Retina (tissue), 1 donor: ENCODE data around the gene LDLRAD4.

Experiments
- DNase-seq: peaks from one replicate; pipeline ENCODE4 v3.0.0-alpha.2; 2016

LDLRAD4 gene

DNA sequence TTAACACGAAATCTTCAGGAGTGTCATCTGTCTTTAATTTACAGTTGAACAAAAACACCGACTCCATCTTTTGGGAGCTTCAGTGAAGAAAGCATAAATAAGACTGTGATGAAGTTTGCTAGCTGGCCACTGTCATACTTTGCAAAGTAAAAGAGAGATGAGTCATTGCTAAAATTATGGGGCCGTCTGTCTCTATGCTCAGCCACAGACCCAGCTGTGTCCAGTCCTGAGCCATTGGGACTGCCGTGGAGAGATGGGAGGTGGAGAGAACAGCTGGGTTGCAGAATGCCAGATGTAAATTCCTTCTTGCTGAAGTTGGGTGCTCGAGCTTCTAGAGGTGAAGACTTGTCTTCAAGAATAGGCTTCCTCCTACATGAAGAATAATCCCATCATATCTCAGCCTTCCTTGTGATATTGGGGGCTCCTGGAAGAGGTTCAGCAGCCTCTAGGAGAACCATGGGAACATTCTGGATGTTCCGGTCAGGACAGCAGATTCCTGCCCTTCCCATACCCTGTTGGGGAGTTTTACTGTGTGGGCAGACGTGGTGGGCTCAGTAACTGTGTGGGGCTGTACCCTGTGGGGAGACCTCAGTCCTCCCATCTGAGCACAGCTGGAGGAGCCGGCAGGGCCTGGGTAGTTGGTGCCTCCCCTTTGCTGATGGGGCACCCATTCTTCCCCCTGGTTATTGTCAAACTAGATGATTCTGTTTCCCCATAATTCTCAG is 71.1 kb downstream of the LDLRAD4 start:
- no peak for DNase-seq

DNA sequence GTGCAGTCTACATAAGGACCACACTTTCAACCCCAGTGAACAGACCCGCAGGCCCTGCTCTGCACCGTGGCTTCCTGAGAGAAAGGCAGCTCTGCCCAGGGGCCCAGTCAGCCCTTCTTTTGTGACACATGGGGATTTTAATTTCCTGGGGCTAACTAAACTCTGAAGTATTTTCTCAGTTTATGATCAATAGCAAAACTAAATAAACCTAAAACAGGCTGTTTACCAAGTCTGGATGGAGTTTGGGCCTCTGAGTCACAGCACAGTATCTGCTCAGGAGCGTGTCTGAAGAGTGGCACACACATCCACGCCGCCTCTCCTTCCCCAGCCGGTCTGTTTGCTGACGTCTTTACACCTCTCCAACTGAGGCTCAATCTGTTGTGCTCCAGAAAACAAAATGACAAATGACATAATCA is 72.3 kb downstream of the LDLRAD4 start:
- no peak for DNase-seq

DNA sequence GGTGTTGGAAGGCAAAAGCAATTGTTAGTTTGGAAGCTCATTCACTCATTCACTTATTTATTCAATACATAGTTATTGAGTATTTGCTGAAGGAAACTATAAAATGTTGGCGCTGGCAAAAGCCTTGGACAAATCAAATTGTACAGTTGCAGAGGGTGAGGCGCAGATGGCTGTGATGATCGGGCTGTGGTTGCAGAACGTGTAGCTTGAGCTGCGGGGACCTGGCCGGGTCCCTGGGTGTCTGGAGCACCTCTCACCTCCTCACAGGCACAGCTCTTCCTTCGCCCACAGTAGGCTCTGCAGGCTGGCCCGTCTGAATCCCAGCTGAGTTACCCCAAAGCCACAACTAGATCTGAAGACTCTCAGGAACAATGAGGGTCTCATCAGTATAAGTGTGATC is 72.7 kb downstream of the LDLRAD4 start:
- DNase-seq = no peak

DNA sequence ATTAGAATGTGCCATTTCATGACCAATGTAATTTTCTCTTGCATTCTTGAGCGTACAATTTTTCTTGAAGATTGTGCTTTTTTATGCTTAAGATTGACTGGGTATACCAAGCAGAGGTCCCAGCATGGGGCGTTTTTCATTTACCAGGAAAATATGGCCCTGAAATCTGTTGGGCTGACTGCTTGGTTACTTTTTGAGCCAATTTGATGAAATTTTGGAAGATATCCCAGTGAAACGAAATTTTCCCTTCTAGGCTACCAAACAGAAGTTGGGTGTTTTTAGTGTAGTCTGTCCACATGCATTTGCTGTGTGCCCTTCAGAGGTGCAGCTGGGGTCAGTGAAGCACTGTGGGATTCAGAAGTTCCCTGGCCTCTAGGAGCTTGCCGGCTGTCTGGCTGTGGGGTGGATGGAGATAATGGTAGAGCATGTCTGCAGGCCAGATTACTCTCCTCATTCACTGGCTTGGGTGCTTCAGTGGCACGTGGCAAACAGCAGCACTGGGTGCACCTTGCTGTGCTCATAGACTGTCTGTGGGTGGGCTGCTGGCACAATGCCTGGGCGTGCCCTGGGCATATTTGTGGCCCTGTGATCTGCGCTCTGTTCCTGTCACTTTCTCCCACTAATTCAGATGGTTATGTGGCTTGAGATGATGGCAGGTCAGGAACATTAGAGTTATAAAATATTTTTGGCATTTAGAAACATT is 73.3 kb downstream of the LDLRAD4 start:
- DNase-seq = no peak

DNA sequence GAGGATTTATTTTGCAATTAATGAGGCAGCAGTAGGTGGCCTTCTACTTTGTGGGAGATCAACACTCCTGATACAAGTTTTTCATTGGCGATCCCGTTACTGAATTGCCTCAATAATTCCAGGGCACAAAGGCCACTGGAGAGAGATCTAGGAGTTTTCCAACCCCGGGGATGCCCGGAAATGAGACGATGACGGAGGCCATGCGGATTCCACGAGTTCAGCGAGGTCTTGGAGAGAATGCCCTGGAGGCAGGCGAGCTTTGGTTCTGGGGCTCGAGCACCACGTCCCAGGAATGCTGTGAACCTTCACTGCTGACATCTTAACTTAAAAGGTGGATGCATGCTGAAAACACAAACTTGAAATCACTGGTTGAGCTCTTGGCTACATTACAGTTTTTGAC is 74.2 kb downstream of the LDLRAD4 start:
- no peak for DNase-seq

DNA sequence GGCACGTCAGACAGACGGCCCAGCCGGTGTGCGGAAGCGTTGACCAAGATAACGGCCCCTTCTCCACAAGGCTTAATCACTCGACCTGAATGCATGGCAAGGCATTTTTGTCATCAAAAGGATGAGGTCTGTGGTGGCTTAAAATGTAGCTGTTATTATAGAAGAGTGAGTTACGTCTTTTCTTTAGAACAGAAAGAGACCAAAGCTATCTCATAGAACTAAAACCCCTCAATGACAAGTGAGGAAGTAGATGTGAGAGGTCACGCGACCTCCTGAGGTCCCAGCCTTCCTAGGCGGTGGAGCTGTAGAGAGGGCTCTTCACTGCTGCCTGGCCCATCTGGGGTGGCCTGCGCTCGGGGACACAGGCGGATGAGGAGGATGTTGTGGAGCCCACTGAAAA is 75.7 kb downstream of the LDLRAD4 start:
- DNase-seq = no peak

DNA sequence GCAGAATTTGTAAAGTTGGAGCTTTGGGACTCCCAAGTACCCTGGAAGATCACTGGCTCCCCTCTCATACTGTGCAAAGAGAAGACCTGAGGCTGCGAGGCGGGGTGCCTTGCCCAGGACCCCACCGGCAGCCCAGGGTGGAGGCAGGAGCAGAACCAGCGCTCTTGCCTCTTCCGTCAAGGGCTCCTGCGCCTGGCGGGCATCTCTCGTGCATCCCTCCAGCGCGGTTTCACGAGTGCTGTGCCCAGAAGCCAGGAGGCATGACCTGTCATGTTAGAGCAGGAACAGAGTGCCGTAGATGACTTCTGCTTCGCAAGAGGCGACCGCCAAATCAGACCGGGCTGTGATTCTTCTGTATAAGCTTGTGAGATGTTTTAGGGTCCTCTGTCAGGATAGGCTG is 77.3 kb downstream of the LDLRAD4 start:
- no peak for DNase-seq

DNA sequence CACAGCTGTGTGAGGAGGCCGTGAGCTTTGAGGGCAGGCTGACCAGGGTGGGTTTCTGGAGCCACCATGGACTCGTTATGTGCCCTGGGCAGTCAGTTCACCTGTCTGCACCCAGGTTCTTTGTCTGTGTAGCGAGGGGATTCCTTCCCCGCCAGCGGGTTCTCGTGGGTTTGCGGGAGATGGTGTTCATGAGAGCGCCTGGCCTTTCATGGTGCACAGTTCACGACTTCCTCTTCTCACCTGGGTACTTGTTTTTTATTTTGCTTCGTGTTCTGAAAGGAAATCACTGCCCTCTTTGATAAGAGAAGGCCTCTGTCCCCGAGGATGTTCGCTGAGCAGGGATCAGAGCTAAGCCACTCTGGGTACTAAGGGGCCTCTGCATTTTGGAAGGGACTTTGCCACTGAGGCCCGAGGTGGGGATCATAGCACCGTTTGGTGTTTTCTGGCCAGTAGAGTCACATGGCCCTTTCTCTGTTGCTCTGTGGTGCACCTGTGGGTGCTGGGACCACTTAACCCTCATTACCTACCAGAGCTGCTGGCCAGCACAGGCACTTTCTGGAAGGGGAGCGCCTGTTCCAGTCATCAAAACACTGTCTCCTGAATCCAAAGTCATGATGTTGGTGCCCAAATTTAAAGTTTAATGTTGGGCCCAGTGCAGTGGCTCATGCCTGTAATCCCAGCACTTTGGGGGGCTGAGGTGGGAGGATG is 78.5 kb downstream of the LDLRAD4 start:
- DNase-seq = no peak

DNA sequence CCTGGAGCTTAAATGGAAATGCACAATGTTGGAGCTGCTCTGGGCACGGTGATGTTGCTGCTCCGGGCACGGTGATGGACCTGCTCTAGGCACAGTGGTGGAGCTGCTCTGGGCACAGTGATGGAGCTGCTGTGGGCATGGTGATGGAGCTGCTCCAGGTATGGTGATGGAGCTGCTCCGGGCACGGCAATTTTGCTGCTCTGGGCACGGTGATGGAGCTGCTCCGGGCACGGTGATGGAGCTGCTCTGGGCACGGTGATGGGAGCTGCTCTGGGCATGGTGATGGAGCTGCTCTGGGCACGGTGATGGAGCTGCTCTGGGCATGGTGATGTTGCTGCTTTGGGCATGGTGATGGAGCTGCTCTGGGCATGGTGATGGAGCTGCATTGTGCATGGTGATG is 79.7 kb downstream of the LDLRAD4 start:
- no peak for DNase-seq

DNA sequence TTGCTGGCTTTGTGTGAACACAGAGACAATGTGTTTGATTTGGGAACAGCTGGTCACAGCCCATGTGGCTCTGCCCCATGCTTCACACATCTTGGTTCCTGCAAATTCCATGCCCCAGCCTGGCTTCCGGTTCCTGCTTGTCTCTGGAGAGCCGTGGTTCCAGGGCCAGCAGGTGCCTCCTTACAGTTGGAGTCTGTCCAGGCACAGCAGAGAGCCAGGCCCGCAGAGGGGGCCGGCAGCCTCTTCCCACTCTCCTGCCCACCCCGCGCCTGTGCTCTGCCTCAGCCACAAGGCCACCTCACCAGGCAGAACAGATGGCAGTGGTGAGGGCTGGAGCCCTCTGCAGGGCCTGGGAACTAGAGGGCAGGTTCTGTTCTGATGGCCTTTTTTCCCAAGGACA is 81.5 kb downstream of the LDLRAD4 start:
- no peak for DNase-seq

DNA sequence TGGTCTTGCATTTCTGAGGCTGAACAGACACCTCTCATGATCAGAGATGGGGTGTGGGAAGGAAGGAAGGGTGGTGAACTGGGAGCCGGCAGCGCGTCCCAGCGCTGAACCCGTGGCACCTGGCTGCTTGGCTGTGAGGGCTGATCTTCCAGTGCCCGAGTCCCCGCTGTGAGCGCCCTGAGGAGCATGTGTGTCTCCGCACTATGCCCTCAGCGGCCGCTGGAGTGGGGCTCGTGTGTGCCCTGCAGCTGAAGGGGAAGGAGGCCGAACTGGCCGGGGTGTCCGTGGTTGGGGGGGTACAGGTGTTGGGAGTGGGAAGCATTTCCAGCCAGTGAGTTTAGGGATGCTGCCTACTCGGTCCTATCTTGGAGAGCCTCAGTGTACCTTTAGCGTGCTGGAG is 82.2 kb downstream of the LDLRAD4 start:
- no peak for DNase-seq

DNA sequence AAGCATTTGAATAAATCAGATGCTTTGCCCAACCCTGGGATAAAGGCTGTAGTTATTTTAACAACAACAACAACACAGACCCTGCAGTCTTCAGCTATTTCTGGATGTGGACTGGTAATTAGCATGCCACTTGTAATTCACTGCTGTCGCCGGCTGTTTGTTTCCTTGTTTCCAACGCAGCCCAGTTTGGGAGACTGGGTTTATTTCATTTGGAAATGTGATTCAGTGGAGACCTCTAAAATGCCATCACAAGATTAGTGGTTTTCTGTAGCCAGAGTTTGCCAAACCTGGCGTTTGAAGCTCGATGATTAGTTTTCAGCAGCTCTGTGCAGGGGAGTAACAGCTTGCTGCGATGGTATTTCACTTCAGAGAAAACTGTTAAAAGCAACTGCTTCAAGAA is 83.5 kb downstream of the LDLRAD4 start:
- no peak for DNase-seq

DNA sequence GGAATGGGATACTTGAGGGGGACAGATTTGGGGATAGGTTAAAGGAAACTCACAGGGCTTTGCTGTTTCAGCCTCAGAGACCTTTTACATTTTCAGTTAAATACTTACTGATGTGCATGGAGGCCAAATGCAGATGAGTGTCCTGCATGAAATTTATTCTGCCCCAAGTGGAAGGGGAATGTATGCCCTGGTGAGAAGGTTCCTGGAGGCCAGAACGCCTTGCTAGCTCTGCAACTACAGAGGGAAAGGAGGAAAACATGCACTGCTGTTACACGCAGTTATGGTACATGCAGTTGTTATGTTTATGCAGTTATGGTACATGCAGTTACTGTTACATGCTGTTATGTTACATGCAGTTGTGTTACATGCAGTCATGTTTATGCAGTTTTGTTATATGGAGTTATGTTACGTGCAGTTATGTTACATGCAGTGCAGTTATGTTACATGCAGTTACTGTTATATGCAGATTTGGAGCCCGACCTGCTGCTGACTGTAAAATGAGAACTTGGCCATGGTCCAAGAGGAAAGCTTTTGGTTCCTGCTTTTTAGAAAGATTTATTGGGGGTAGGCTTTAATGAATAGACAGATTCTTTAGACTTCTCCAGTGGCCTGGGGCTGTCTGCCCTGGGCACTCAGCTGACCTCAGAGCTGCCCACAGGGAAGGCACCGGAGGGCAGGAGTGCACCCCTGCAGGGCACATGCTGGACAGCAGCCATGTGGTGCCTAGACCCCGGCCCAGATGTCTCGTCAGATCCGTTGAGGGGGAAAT is 84.1 kb downstream of the LDLRAD4 start:
- DNase-seq = no peak

DNA sequence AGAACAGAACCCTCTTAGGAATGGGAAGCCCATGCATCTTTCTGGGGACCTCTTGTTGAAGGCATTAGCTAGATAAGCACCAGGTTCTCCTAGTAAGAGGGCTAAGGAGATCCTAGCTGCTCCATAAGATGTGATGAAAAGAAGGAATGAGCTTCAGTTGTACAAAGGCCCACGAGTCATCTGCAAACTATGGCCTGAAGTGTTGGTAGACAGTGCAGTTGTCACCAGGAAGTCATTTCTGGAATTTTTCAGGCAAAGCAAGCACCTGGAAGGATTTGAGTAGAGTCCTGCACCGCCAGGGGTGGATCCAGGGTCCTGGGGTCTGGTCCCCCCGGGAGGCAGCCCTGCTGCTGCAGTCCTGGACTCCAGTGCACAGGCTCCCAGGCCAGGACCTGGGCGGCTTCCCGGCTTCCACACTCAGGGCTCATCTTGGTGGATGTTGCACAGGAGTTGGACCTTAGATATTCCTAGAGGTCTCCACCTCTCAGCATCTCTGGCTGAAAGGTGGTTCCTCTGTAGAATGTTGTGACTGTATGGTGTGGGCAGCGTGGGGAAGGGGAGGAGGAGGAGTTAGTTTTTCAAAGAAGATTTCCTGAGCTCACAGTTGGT is 85.3 kb downstream of the LDLRAD4 start:
- no peak for DNase-seq

DNA sequence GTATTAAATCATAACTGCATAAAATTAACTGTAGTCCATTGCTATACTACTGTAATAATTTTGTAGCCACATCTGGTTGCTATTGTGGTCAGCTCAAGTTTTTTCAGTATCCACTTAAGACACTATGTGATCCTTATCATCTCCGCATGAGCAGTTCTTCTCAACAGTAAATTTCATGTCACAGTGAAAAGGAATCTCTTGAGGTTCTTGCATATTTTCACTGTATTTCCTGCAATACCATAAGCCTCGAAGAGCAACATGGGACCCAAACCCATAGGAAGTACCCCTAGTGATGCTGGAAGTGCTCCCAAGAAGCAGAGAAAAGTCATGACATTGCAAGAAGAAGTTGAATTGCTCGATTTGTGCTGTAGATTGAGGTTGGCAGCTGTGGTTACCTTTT is 86.7 kb downstream of the LDLRAD4 start:
- DNase-seq = no peak

DNA sequence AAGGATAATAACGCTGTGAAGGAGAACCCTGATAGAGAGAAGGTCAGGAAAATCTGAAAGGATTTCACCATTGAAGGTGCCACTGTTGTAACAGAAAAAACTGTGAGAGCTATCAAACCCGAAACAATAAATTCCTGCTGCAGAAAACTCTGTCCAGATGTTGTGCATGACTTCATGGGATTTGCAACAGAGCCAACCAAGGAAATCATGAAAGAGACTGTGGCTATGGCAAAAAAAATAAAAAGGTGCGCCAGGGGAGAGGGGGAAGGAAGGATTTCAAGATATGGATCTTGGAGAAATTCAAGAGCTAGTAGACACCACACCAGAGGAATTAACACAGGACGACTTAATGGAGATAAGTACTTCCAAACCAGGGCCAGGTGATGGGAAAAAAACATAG is 88.0 kb downstream of the LDLRAD4 start:
- DNase-seq = no peak

DNA sequence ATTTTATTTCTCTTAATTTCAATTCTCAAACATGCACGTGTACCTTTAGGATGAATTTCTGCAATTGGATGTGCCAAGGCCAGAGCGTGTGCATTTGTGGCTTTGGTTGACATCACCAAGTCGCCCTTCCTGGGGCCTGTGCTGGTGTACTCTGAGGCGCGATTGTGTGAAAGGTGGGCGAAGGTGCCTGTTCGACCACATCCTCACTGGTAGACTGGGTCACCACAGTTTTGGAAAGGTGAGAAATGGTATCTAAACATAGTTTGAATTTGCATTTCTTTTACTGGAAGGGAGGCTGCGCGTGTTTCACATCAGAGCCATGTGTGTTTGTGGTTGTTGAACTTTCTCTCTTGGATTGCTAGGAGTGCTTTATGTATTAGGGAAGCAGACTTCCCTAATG is 89.8 kb downstream of the LDLRAD4 start:
- DNase-seq = no peak

DNA sequence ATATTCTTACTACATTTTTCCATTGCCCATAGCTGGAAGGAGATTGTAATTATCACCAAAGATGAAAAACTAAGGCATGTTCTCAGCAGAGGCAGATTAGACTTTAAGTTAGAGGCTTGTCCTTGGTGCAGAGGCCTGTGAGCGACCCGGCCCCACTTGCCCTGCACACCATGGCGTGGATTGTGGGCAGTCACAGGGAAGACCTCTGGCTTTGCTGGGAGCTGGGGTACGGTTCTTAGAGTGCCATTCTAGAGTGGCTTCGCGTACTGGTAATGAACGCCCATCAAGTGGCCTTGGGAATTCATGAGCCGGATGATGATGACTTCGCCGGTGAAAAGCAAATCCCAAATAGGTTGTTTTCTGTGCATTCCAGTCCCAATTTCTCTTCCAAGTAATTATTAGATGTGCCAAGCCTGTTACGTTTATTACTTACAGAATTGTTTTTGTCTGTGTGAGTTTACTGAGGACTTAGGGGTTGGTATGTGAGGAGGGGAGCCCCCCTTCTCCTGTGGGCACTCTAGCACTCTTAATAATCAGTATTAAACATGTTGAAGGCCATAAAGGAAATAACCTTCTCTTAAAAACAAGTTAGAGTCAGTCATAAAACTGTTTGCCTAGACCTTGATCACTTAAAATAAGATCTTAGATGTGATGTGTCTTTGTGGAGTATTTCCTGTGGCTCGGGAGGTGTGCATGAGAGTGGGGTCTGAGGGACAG is 90.6 kb downstream of the LDLRAD4 start:
- no peak for DNase-seq

DNA sequence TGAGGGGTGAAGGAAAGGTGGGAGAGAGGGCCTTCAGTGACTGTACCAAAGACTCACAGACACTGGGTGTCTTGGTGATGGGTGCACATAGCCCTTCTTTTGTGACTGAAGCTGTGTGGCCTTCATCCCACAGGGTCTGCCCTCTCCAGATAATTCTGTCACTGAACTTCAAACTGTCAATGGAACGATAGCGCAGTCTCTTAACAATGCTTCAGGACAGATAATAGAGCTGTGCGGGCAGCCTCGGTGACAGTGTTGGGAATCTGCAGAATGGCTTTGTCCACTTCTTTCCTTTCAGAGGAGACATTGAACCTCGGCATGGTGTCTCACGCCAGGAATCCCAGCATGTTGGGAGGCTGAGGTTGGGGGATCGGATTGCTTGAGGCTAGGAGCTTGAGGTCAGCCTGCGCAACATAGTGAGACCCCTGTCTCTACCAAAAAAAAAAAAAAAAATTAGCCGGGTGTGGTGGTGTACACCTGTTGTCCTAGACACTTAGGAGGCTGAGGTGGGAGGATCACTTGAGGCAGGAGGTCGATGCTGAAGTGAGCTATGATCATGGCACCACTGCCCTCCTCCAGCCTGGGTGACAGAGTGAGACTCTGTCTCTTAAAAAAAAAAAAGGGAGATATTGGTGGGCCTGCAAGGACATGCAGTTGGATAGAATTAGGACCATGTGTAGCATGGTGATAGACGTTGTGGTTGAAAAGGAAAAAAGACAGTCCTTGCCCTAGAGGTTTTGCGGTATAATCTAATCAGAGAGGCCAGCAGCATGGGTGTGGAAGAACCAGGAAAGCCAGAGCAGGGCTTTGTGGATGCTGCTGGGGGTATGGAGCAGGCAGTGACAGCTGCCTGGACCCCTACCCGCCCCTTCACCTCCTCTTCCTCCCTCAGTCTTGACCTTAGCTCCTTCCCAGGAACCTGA is 91.4 kb downstream of the LDLRAD4 start:
- no peak for DNase-seq

DNA sequence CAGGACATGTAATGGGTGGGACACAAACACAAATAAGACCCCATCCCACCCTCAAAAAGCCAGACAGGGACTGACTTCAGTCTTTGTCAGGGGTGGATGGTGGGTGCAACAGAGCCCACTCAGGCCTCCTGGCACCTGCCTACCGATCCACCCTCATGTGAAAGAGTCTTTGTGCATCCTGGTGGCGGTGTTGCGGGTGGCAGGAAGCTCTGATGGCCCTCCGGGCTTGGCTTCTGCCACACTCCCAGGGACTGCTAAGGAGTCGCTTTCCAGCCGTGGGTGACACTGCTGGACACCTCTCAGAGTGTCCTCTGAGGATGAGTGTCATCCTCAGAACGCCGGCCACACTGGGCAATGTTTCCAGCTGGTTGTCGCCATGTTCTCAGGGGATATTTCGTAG is 92.6 kb downstream of the LDLRAD4 start:
- DNase-seq = no peak

DNA sequence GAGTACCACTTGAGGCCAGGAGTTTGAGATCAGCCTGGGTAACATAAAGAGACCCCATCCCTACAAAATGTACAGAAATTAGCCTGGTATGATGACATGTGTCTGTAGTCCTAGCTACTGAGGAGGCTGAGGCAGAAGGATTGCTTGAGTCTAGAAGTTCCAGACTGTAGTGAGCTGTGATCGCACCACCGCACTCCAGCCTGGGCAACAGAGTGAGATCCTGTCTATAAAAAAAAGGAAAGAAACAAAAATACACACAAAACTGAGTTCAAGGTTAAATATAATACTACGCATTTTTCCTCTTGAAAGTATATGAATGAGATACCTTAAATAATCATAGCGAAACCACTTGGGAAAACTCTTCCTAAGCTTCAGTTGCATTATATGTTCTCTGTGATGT is 94.0 kb downstream of the LDLRAD4 start:
- DNase-seq = no peak
